ENCODE measurements around the gene RGS14. TPM values are rescaled to one million over a fixed set of nuclear protein-coding genes. Genes with fewer than 3 reads are reported as not detected.

The RGS14 gene
- total RNA-seq, 2 experiments from 2014 or later: 33.0 to 46.3 TPM

DNA sequence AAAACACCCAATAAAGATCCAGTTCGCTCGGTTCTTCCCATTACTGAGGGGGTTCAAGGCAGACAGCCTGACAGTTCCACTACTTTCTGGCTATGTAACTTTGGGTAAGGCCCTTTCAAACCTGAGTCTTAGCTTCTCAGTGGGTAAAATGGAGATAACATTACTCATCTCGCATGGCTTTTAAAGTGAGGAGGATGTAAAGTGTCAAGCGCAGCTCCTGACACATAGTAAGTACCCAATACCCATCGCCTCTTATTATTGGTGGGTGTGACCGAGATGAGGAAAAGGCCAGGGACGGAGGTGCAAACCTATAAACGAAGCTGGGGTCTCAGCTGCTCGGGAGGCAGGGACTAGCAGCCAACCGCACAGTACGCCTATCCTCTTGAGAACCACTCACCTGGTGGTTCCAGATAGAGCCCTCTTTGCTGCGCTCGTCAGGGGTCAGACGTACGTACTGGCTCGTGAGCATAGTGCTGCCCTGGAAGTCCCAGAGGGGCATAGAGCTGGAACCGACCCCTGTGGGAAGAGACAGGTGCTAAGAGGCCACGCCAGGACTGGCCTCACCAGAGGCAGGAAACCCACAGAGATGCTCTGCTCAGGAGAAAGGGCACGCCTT, 6.8 kb upstream of the RGS14 start:
- Histone ChIP-seq H4K20me1 (ENCODE audit: insufficient read depth, low read length) (peaks cover 11% of the 10 kb centered on the region; the same call in 1 of the 2 replicates), H3K79me2 (ENCODE audit: insufficient read depth, low read depth, low read length) (peaks cover 55% of the 10 kb centered on the region), H3K4me3 (ENCODE audit: low read depth, low read length, poor library complexity, severe bottlenecking) (peak overlapping the region; percentile 90), H3K36me3 (ENCODE audit: insufficient read depth, low read length) (peaks cover 32% of the 10 kb centered on the region), H3K4me1 (ENCODE audit: insufficient read depth, low read length, poor library complexity, severe bottlenecking) (peaks cover 39% of the 10 kb centered on the region), H3K9me2 (ENCODE audit: insufficient read depth, low read length) (no peaks in the 10 kb centered on the region), H3K4me2 (ENCODE audit: low read length) (peak overlapping the region; percentile 98), H3K9me3 (ENCODE audit: low read length) (peaks cover 8% of the 10 kb centered on the region), H2AFZ (ENCODE audit: low read length) (peak overlapping the region; percentile 94; the same call in 1 of the 2 replicates), H3K27ac (ENCODE audit: low read depth, low read length, poor library complexity, severe bottlenecking) (peak overlapping the region; percentile 91)
- TF ChIP-seq, protein P1, sequence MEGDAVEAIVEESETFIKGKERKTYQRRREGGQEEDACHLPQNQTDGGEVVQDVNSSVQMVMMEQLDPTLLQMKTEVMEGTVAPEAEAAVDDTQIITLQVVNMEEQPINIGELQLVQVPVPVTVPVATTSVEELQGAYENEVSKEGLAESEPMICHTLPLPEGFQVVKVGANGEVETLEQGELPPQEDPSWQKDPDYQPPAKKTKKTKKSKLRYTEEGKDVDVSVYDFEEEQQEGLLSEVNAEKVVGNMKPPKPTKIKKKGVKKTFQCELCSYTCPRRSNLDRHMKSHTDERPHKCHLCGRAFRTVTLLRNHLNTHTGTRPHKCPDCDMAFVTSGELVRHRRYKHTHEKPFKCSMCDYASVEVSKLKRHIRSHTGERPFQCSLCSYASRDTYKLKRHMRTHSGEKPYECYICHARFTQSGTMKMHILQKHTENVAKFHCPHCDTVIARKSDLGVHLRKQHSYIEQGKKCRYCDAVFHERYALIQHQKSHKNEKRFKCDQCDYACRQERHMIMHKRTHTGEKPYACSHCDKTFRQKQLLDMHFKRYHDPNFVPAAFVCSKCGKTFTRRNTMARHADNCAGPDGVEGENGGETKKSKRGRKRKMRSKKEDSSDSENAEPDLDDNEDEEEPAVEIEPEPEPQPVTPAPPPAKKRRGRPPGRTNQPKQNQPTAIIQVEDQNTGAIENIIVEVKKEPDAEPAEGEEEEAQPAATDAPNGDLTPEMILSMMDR (conservative IDR thresholded peaks at IDR 0.05; ENCODE audit: low read length): no peak
- no peak for TF ChIP-seq EZH2phosphoT487 (IDR thresholded peaks at IDR 0.05; ENCODE audit: borderline replicate concordance, low read depth, low read length)
- no TSS peak for BruUV-seq (replicated peaks)
- intact Hi-C loops (cut with micrococcal nuclease; ENCODE audit: unreplicated experiment): loop anchor here (2.0 kb wide), 1 partner anchor 38 kb away; no protein-coding TSS in a partner anchor
- ChIA-PET CTCF (ENCODE audit: unreplicated experiment) (interaction anchor here (1.2 kb wide), 1 partner anchor 41 kb away, joined by 3 read pairs; no protein-coding TSS in a partner anchor), POLR2A (interaction anchor here (0.6 to 5.4 kb wide), 10 partner anchors 9 to 822 kb away, joined by 3 to 35 read pairs (median 3); no protein-coding TSS in a partner anchor)
- no peak for DNase-seq (ENCODE audit: low spot score)

DNA sequence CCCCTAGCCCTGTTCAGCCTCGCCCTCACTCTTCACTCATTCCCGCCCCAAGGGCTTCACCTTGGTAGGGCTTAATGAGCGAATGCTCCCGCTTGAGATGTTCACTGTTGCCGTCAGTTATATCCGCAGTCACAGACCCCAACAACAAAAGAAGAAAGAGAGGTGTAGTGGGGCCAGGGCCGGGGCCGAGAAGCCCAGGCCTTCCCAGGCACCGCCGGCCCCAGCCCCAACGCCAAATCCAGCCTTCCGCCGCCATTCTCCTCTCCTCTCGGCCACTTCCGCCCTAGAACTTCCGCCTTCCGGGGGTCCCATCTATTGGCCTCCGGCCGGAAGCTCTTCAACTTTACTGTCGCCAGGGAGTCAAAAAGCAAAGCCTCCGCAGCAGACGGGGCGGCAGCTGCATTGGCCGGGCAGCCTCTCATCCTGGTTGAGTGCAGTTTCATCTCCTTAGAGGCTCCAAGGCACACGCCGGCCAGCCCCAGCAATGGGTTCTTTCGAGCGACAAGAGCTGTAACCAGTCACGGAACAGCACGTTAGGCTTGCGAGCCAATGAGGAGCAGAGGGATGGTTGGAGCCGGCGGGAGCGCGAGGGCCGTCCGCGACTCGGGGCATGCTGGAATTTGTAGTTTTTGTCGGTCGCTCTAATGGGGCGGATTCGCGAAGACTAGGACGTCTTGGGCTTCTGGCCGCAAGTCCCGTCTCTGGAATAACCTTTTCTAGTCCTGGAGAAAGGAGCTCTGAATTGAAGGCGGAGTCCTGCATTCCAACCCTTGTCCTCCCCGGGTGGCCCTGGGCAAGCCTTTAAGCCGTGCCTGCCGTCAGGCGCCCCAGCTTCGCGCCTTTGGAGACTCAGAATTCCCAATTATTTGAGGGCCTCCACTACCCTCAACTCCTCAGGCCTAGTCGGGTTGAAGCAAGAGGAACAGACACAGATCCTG, 6.1 kb upstream of the RGS14 start, which contains the start of gene LMAN2:
TSS of gene LMAN2 (minus strand) at position 277 of the 938 bp plus-strand sequence. CDS start at position 256, 21 bp downstream.
- Histone ChIP-seq H3K4me2 (ENCODE audit: low read length) (peak within 1 kb of the TSS; percentile 98), H3K9me2 (ENCODE audit: insufficient read depth, low read length) (no peaks in the 10 kb centered on the region), H3K36me3 (ENCODE audit: insufficient read depth, low read length) (peaks cover 25% of the 10 kb centered on the region), H3K4me3 (ENCODE audit: low read depth, low read length, poor library complexity, severe bottlenecking) (peak within 1 kb of the TSS; percentile 90), H3K9me3 (ENCODE audit: low read length) (peaks cover 8% of the 10 kb centered on the region), H3K27ac (ENCODE audit: low read depth, low read length, poor library complexity, severe bottlenecking) (peak within 1 kb of the TSS; percentile 91), H3K79me2 (ENCODE audit: insufficient read depth, low read depth, low read length) (peaks cover 47% of the 10 kb centered on the region), H3K4me1 (ENCODE audit: insufficient read depth, low read length, poor library complexity, severe bottlenecking) (peaks cover 47% of the 10 kb centered on the region), H2AFZ (ENCODE audit: low read length) (peak within 1 kb of the TSS; percentile 94), H4K20me1 (ENCODE audit: insufficient read depth, low read length) (peaks cover 11% of the 10 kb centered on the region; the same call in 1 of the 2 replicates)
- ChIA-PET POLR2A (interaction anchor here (0.6 to 5.4 kb wide), 12 partner anchors 9 to 823 kb away, joined by 3 to 35 read pairs (median 4); partner anchors contain the start of gene GRK6), CTCF (ENCODE audit: unreplicated experiment) (interaction anchor here (0.7 to 1.2 kb wide), 4 partner anchors 17 to 165 kb away, joined by 3 to 4 read pairs (median 3); partner anchors contain the start of gene DDX41)
- intact Hi-C loops (cut with micrococcal nuclease; ENCODE audit: unreplicated experiment): loop anchor here (2.0 kb wide), 1 partner anchor 39 kb away; no protein-coding TSS in a partner anchor
- TF ChIP-seq, protein P1 (conservative IDR thresholded peaks at IDR 0.05; ENCODE audit: low read length): no peak
- TF ChIP-seq EZH2phosphoT487 (IDR thresholded peaks at IDR 0.05; ENCODE audit: borderline replicate concordance, low read depth, low read length): no peak
- BruUV-seq (replicated peaks): no TSS peak
- peak; percentile 97 for DNase-seq (ENCODE audit: low spot score)
